GM21526 (cell line): Measurements from ENCODE around the gene PAFAH2.

Experiments used
- ATAC-seq: cut with Tn5 transposase; IDR thresholded peaks from one replicate; pipeline ENCODE4 v1.9.1; 2021; ENCODE audit warnings: moderate library complexity; ENCODE audit not compliant: unreplicated experiment, low FRiP score

The PAFAH2 gene

DNA sequence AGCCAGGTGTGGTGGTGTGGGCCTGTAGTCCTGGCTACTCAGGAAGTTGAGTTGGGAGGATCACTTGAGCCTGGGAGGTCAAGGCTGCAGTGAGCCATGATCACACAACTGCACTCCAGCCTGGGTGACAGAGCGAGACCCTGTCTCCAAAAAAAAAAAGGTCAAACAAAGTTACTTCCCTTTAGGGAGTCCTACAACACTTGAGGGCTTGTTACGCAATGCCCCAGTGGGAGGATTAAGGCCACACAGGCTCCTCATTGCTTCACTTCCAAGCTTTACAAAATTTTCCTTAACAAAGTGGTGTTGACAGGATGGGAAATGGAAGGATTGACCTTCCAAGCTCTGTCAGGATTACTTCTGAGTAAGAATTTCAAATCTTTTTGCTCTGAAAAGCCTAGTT, 17.5 kb upstream of the PAFAH2 start:
- no peak for ATAC-seq

DNA sequence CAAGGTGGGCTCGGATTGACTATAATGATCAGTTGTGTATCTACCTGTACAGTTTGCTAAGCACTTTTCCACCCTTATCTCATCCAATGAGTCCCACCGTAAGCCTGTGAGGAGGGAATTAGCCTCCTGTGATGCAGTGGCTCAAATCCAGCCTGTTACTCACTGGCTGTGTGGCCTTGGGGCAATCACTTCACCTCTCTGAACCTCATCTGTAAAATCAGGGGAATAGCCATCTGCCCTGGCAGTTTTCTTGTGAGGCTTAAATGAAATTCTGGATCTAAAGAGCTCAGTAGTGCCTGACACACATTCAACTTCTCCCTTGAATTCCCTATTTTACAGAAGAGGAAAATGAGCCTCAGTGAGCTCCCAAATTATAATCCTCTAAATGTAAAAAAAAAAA, 16.3 kb upstream of the PAFAH2 start:
- no peak for ATAC-seq

DNA sequence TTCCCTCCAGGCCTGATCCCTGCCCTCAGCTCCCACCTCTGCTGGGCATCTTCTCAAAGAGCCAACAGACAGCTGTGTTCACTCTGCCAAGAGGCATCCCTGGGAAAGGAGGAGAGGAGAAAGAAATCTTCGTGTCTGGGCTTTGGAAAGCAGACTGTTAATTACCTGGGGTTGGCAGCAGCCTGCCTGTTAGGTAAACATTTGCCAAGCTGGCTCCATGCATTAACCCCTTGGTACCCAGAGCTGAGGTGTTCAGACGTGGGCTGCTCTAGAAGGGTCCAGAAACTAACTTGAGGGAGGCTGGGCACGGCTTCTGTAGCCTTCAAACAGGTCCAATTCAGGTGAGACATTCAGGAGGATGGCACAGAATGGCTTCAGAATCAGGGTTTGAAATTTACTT, 15.0 kb upstream of the PAFAH2 start:
- ATAC-seq = no peak

DNA sequence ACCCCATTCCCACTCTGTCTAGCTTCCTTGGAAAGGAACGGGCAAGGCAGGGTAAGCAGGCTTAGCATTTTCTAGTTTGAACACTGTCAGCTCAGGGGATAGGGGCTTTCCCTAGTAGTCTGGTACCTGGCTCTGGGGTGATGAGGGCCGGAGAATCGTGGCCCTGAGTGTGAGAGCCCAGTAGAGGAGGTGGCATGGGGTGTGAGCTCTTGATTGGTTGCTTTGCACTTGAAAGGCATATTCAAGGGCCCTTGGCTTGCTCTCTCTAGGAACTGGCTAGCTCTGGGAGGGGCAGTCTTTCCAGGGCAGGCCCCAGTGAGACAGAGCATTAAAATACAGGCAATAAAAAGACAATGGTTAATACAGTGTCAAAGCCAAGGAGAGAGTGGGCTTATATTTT, 13.0 kb upstream of the PAFAH2 start:
- no peak for ATAC-seq

DNA sequence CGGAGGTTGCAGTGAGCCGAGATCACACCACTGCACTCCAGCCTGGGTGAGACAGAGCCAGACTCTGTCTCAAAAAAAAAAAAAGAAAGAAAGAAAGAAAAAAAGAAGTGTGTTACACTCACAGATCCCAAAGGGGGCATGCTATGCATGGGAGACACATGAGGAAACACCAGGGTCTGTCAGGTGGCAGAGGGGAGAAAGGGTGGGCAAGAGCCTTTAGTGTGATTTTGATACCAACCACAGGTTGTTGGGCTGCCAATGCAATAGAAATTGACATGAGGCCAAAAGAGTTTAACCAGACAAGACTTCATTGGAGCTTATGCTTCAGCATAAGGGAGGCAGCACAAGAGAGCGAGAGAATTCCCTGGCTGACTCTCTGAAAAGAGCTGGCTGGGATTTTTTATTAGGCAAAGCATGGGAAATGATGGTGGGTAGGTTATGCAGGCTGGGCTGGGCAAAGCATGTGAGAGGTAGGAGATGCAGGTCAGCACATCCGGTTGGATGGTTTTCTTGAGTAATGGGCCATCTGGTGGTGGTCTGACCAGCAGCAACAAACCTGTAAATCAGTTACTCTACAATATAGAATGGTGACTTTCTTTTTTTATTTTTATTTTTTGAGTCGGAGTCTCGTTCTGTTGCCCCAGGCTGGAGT, 12.1 kb upstream of the PAFAH2 start:
- no peak for ATAC-seq

DNA sequence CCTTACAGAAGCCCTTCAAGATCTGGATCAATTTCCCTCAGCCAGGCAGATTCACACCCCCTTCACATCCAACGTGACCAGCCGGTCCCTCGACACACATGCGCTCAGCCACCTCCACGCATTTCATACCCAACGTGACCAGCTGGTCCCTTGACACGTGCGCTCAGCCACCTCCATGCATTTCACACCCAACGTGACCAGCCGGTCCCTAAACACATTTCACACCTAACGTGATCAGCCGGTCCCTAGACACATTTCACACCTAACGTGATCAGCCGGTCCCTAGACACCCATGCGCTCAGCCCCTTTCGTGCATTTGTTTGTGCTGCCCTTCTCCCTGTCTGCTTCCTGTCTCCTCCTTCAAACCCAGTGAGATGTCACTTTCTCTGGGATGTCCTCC, 8.8 kb upstream of the PAFAH2 start:
- no peak for ATAC-seq

DNA sequence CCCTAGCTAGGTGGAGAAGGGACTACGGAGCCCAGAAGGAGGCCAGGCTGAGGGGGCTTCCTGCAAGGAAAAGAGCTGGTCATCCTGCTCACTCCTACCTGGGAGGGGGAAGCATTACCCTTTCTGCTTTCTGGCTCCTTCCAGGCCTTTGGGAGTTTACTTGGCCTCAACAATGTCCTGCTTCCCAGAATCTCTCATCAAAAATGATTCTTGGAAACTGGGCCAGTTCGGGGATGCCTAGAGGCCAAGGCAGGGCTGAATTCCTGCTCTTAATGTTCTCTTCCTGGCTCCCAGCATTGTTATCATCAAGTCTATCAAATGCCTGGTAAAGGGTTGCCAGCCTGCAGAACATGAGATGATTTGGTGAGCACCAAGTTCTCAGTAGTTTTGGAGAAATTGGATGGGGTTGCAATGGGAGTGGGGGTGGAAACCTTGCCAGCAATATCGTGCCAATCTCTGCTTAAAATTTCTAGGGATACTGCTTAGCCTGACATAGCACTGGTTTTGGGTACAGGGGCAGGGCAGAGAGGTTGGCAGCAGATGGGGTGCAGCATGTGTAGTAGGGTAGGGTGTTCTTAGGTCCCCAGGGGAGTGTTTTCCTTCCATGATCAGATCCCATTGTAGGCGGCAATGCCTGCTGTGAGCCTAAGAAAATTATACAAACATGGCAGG, 7.7 kb upstream of the PAFAH2 start:
- ATAC-seq = no peak

DNA sequence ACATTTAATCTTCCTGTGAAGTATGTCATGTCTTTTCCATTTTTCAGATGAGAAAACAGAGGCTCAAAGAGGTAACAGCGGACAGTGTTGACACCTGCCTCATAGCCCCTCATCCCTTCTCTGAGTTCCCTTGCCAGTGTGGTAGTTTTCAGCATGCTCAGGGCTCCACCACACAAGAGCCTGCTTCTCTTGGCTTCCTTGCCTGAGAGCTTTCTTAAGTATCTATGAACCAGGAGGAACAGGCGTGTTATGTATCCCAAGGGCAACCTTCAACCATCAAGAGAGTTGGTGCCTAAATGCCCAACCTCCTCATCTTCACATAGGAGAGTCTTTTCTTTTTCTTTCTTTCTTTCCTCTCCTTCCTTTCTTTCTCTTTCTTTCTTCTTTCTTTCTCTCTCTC, 5.9 kb upstream of the PAFAH2 start:
- no peak for ATAC-seq

DNA sequence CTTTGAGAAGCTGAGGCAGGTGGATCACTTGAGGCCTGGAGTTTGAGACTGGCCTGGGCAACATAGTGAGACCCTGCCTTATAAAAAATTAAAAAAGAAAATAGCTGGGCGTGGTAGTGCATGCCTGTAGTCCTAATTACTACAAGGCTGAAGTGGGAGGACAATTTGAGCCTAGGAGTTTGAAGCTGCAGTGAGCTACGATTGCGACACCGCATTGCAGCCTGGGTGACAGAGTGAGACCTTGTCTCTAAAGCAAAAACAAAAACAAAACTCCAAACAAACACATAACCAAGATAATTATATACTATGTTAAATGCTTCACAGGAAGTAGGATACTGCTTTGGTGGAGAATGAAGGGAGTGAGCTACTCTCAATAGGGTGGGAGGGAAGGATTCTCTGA, 5.4 kb upstream of the PAFAH2 start:
- no peak for ATAC-seq

DNA sequence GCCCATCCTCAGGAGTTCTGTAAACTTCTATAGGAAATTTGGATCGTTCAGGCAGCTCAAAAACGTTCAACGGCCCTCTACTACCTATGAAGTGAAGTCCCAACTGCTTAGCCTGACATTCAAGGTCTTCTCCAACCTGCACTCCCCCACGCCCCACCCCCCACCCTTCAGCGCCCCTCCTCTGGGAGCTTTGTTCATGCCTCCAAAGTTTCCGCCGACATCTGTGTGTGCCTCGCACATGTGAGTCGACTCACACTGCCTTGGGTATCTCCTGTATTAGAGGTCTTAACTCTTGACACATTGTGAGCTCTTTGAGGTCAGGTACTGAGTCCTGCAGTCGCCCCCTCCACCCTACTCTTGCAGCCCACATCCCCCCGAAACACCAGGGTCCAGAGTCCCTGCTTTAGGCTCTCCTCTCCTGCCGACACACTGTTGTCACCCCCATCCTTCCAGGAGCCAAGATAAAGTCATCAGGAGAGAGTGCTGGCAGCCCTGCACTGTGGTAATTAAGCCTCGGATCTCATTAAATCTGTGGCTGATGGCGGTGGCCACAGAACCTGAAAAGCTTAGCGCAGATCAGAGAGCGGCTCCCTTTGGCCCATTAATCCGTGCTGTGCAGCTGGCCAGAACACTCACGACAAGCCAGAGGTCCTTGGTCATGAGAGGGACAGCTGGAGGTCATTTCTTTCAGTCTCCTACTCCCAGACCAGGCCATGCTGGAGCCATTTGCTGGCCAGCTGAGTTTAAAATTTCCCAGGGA, 1.4 kb upstream of the PAFAH2 start:
- no peak for ATAC-seq

DNA sequence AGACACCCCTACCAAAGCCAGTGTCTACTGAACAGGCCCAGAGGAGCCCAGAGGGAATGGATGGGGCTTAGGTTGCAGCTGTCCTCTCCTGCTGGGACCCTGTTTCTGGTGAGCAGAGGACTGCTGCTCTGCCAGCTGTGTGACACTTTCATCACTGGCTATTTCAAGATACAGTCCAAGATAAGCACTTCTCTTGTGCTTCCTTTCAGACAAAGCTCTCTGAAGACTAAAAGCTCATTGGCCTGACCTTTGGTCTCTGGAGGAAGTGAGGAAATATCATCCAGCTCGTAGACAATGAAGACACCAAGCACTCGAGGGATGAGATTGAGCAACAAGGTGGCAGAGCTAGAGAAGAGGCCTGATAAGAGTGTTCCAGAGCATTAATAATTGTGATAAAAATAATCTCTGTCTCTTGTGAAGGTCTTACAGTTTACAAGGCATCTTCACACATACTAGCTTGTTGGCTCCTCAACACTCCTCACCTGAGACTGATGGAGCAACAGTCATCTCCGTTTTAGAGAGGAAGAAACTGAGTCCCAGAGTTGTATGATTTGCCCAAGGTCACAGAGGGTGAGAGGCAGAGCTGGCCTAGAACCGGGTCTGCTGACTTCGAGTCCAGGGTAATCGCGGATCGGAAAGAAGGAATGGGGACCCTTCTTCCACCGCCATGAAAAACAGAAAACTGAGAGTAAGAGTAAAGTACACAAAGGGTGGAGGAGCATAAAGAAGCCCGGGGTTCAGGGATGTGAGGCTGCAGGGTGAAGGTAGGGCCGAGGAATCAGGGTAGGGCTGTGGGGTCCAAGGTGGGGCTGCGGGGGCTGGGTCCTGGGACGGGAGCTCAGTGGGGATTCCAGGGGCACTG, 666 bp downstream of the PAFAH2 start:
- ATAC-seq = peak; percentile 4

DNA sequence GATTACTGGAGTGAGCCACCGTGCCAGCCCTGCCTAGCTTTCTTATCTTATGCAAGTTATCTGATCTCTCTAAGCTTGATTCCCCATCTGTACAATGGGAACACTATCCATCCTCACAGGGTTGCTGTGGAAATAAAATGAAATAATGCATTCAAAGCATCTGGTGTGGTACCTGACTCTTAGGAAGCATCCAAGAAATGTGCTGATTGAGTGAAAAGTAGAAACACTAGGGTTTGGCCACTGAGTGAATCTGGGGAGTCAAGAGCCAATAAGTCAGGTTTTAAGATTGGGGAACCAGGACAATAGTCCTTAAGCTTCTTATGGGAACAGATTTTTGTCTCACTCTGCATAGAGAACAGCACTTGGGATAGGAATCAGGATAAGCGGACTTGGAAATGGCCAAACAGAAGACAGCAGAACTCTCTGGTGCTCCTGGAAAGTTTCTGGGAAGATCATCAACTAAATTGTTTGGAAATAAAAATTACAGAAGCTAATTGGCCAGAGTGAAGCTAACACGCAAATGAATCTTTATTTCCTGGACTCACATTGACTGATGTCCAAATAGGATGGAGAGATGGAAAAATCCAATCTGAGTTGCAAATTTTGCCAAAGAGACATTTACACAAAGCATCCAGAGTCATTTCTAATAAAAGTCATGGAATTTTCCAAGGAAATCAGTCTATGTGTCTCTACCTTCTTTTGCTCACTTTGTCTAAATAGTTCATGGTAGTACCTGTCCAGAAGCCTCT, 3.3 kb downstream of the PAFAH2 start:
- no peak for ATAC-seq

DNA sequence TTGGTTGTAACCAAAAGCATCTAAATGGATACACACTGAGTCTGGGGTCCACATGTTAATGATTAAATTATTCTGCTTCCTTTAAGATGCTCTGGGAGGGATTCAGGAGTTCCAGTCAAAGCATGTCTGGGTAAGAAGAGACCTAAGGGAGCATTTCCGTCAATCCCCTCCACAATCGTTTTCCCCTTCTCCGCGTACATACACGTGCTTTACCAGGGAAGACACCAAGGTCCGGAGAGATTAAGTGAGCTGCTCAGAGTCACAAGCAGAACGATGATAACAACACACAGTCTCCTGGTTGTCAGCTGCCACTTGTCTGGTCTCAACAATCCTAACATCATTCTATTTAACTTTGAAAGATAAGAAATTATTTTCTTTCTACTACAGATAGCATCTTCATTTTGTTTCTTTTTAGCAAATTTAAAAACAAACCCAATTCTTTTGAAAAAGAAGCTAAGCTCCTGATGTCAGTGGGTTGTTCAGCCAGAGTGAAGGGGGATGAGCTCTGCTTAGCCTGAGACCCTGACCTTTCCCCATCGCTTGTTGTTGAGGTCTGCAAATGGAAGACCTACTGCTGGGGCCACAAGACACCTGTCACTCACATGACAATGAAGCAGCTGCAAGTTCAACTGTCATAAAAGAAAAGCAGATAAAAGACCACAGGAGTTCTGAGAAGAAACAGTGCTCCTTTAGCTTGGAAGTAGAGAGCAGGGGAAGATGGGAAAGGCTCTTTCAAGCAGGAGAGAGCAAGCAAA, 4.5 kb downstream of the PAFAH2 start:
- ATAC-seq = no peak

DNA sequence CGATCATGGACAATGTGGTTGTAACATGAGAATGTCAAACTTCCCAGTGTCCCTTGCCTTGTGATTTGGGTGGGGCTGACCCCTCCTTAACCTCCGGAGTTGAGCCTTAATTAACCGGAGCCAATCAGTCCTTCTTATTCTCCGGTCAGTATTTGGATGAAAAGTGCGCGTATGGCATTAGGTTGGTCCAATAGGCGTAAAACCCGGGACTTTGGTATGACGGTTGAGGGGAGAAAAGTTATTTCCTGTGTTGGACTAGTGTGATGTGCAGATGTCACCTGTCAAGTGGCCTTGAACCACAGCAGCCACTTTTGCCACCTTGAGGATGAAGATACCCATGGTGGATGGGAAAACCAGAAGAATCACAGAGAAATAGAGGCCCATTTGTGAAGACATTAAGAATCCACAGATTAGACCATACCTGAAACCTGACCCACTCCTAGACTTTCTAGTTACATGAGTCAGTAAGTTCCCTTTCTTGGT, 5.1 kb downstream of the PAFAH2 start:
- no peak for ATAC-seq

DNA sequence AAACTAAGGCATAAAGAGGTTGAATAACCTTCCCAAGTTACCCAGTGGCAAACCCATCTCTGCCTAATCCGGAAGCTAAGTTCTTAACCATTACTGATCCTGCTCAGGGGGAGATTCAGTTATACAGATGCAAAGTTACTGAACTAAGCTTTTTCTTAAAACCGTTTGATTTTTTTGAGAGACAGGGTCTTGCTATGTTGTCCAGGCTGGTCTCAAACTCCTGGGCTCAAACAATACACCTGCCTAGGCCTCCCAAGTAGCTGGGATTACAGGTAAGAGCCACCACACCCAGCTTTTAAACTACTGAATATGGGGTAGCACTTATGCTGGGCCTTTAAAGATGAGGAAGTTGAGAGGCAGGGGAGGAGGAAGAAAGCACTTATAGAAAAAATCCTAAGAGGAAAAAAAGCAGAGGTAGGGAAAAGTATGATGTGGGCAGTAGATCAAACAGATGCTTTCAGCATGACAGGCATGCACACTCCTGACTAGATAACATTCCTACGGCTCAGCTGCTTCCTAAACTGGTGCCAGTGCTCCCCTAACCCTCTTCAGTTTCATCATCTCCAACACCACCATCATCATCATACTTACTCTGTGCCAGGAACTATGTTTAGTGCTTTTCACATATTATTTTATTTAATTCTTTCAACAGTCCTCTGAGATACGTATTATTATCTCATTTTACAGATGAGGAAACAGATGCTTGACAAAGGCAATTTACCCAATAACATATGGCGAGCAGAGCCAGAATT, 5.8 kb downstream of the PAFAH2 start:
- no peak for ATAC-seq

DNA sequence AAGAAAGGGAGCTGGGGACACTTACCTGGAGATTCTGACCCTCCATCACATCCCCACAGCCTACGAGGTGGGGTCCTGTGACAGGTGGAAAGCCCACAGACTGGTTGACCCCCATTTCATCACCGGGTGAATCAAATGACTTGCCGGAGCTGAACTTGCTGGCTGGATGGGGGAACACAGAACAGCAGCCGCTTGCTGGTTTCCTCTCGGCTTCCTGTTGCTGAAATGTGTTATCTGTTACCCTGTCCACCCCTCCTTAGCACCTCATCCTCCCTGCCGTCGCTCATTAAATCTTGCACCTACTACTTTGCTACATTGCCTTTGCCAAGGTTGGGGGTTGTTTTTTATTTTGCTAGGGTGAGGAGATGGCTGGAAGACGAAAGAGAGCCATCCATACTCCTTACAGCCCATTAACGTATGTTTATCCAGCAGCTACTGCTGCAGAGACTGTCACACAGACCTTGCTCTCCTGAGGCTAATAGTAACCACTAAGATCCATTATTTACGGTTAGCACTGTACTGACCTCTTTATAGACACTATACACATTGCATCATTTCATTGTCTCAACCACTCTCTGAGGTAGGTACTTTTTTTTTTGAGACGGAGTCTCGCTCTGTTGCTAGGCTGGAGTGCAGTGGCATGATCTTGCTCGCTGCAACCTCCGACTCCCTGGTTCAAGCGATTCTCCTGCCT, 7.0 kb downstream of the PAFAH2 start:
- no peak for ATAC-seq

DNA sequence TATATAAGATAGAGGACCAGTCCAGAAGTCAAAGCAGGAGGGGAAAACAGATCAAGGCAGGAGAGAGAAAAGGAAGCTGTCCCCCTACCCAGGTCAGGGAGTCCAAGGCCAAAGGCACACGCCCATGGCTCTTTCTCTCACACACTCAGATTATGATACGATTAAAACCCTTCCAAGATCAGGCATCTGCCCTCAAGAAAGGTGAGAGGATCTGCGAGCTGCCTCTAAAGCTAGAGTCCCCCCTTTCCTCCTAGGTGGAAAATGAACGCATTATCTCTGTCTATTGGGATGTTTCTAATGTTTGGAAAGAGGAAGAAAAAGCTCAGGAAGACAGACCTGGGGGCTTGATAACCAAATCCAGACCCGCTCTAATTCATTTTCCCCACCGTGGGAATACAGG, 7.6 kb downstream of the PAFAH2 start:
- no peak for ATAC-seq
